Lung (tissue), 12 donors: ENCODE data around the gene CERK. TPM values are rescaled to one million over a fixed set of nuclear protein-coding genes. Genes with fewer than 3 reads are reported as not detected.

ENCODE experiments used
- ATAC-seq: fragments of 200-7000 bp; cut with Tn5 transposase; one replicate; pipeline ENCODE4 v1.9.1; 2020; ENCODE audit warnings: moderate number of reproducible peaks; ENCODE audit not compliant: insufficient read depth, low FRiP score
- DNase-seq, 3 donors: peaks; one replicate each; pipeline ENCODE4 v3.0.0-alpha.2; 2013 to 2017
- H3K27ac ChIP-seq, 2 donors: one replicate each; pipeline ENCODE4 v1.5.1; 2013; ENCODE audit warnings: mild to moderate bottlenecking in 2 of 2, moderate library complexity in 2 of 2, control low read depth in 1 of 2, inconsistent platforms in 1 of 2, low read depth in 1 of 2, low read length in 1 of 2
- H3K27me3 ChIP-seq, 3 donors: one replicate each; pipeline ENCODE4 v1.5.1; 2013; ENCODE audit warnings: low read length in 2 of 3; ENCODE audit not compliant: control insufficient read depth in 3 of 3, insufficient read depth in 3 of 3
- H3K36me3 ChIP-seq, 4 donors: one replicate each; pipeline ENCODE4 v1.5.1; 2013; ENCODE audit warnings: low read length in 4 of 4, mild to moderate bottlenecking in 1 of 4, moderate library complexity in 1 of 4; ENCODE audit not compliant: control insufficient read depth in 4 of 4, insufficient read depth in 4 of 4
- H3K4me1 ChIP-seq, 5 donors: one replicate each; pipeline ENCODE4 v1.5.1; 2013; ENCODE audit warnings: low read length in 5 of 5, mild to moderate bottlenecking in 2 of 5, moderate library complexity in 1 of 5; ENCODE audit not compliant: control insufficient read depth in 5 of 5, insufficient read depth in 5 of 5
- H3K4me3 ChIP-seq: one replicate; pipeline ENCODE4 v1.5.1; 2013; ENCODE audit warnings: mild to moderate bottlenecking, control low read depth, moderate library complexity
- H3K9ac ChIP-seq, 2 donors: one replicate each; pipeline ENCODE4 v1.5.1; 2013; ENCODE audit warnings: low read length in 2 of 2, control low read depth in 1 of 2; ENCODE audit not compliant: insufficient read depth in 1 of 2
- H3K9me3 ChIP-seq, 4 donors: one replicate each; pipeline ENCODE4 v1.5.1; 2013; ENCODE audit warnings: low read length in 3 of 4, mild to moderate bottlenecking in 1 of 4, moderate library complexity in 1 of 4; ENCODE audit not compliant: control insufficient read depth in 4 of 4, insufficient read depth in 3 of 4
- CTCF ChIP-seq: IDR thresholded peaks from 2 replicates; pipeline ENCODE4 v1.5.1; 2012; ENCODE audit warnings: mild to moderate bottlenecking; ENCODE audit errors: control extremely low read depth, extremely low read depth
- WGBS, 2 donors: extraction: QIAGEN DNeasy Blood & Tissue Kit; methylation state at CpG; one replicate each; pipeline ENCODE4 v1.1.7; 2013; 5-methylcytosine and 5-hydroxymethylcytosine counted together
- polyA plus RNA-seq, 2 donors: library from polyadenylated mRNA; stranded (reverse); fragments of 200-250 nt; gene quantifications; one replicate each; pipeline ENCODE4 v1.2.1, GENCODE V29; 2013
- total RNA-seq, 2 donors: library from RNA; depleted of rRNA in 1 of 2; stranded (reverse); fragments of >200 nt in 1 of 2; gene quantifications; one replicate each; pipeline ENCODE4 v1.2.1, GENCODE V29; 2014 to 2021
- donor health status: control.
- donor health status: control.
- donor health status: Bipolar disorder and iron deficiency.
- donor health status: healthy.
- donor health status: DM: yes; HTN: yes; CAD: no.

The CERK gene
- total and polyA plus RNA-seq, 4 donors = 12.1 to 36.2 (median 31.7) TPM

GRCh38 chr22:46682011-46682731 is 55.9 kb downstream of the CERK start:
- H3K4me3 ChIP-seq = no peak overlapping the region
- TF ChIP-seq CTCF = no peak
- no peak overlapping the region for H3K9ac ChIP-seq
- H3K36me3 ChIP-seq = peaks cover 0 to 17% (median 13%) of the 10 kb centered on the region in 4 donors
- 93 to 94% methylated on average over 19 of the region's 19 CpGs for WGBS, 2 donors
- H3K27me3 ChIP-seq = no peaks in the 10 kb centered on the region
- H3K27ac ChIP-seq = no peak overlapping the region
- ATAC-seq = no peak
- H3K4me1 ChIP-seq = peaks cover 0 to 12% (median 2%) of the 10 kb centered on the region in 5 donors
- DNase-seq = no peak
- H3K9me3 ChIP-seq = no peaks in the 10 kb centered on the region

DNA sequence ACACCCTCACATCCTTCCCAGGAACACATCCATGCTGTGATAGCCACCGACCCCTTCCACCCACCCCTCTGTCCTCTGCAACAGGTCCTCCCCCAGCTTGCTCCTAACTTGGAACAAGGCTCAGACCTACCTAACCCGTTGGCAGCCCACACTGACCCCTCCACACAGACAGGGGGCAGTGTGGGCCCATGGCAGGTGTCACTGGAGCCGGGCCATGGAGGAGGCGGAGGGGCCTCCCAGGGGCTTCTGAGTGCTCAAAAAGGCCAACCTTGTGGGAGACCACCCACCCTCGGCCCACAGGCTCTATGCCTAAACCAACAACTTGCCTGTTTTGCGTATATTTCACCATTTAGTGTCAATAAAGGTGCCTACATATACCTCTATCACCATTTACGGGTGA is 57.0 kb downstream of the CERK start:
- peaks cover 0 to 12% (median 0%) of the 10 kb centered on the region in 5 donors for H3K4me1 ChIP-seq
- peaks cover 0 to 16% (median 10%) of the 10 kb centered on the region in 4 donors for H3K36me3 ChIP-seq
- H3K9me3 ChIP-seq = no peaks in the 10 kb centered on the region
- no peak overlapping the region for H3K4me3 ChIP-seq
- DNase-seq (no peak), ATAC-seq (no peak)
- H3K27me3 ChIP-seq = no peaks in the 10 kb centered on the region
- H3K27ac ChIP-seq = no peak overlapping the region
- no peak overlapping the region for H3K9ac ChIP-seq
- WGBS, 2 donors = 86 to 87% methylated on average over 7 of the region's 7 CpGs
- no peak for TF ChIP-seq CTCF

DNA sequence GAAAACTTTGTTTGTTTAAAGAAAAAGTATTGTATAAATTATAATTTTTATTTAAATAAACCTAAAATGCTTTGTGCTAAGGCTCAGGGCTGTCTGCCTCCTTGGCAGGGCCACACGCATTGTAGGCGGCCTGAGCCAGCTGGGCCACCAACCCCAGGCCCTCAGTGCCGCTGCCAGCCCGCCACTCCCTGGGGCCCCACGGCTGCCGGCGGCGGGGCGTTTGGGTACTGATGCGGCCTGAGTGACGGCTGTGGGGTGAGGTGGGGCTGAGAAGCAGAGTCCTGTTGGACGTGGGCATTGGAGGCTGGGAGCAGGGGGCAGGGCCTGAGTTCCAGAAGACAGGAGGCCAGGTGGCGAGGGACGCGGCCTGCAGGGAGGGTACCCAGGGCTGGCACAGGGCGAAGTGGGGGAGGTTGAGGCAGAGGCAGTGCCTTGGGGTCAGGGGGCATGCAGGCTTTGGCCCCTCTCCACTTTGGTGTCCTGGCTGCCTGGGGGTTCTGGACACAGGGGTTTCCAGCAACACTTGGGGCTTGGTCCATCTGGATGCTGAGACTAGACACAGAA is 58.3 kb downstream of the CERK start:
- peaks cover 0 to 12% (median 0%) of the 10 kb centered on the region in 5 donors for H3K4me1 ChIP-seq
- no peaks in the 10 kb centered on the region for H3K9me3 ChIP-seq
- ATAC-seq = no peak
- H3K27me3 ChIP-seq = no peaks in the 10 kb centered on the region
- peaks cover 0 to 18% (median 7%) of the 10 kb centered on the region in 4 donors for H3K36me3 ChIP-seq
- H3K4me3 ChIP-seq = no peak overlapping the region
- H3K9ac ChIP-seq = no peak overlapping the region
- TF ChIP-seq CTCF = no peak
- no peak overlapping the region for H3K27ac ChIP-seq
- peak; percentile 45 to 56 (median 54) for DNase-seq
- WGBS, 2 donors = 79 to 91% methylated on average over 16 of the region's 16 CpGs
